GDM1 (cell line): ENCODE data around the gene PPP2R2C.

Experiments used
- DNase-seq: peaks from one replicate; lab custom pipeline; 2025; lab: John Stamatoyannopoulos, UW

PPP2R2C gene

GRCh38 chr4:6447672-6448171, 24.7 kb downstream of the PPP2R2C start:
- DNase-seq: no peak

GRCh38 chr4:6446538-6447451, 25.6 kb downstream of the PPP2R2C start:
- no peak for DNase-seq

DNA sequence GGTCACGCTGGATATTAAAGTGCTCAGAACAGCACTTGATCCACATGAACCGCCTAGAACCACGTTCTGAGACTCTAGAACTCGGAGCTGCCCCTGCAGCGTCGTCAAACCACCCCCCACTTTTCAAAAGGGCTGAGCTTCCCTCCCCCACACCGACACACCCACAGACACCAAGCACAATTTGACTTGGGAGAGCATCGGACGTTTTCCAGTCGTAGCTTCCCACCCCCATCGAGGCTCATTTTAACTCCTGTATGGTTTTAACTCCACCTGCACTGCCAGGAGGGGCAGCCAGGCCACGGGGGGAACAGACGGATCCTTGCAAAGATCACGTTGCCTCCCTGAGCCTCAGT, 26.3 kb downstream of the PPP2R2C start:
- DNase-seq: no peak

- DNase-seq: no peak
Measured at GRCh38 chr4:6445403-6446129, 26.8 kb downstream of the PPP2R2C start.

- DNase-seq: no peak
Measured at GRCh38 chr4:6444582-6444981, 27.8 kb downstream of the PPP2R2C start.

- DNase-seq: no peak
Measured at GRCh38 chr4:6443035-6444023, 29.1 kb downstream of the PPP2R2C start.

- DNase-seq: no peak
Measured at GRCh38 chr4:6442555-6442954, 29.9 kb downstream of the PPP2R2C start.

DNA sequence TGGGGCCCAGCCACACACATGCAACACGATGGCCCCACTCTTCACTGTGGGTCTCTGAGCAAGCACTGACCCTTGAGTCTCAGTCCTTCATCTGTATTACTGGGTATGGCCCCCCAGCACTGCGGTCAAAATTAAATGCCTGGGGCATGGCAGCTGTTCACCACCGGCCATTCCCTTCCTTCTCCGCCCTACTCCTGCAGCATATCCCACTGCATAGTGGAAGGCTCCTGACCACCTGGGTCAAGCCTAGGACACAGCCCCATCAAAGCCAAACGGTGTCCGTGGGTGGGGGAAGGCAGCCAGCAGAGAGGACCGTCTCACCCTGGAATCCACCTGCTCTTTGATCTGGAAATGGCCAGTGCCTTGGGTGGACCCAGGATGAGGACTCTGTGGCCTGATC, 30.7 kb downstream of the PPP2R2C start:
- no peak for DNase-seq

- no peak for DNase-seq
Measured at GRCh38 chr4:6441202-6441582, 31.2 kb downstream of the PPP2R2C start.

GRCh38 chr4:6440506-6441201, 31.8 kb downstream of the PPP2R2C start:
- no peak for DNase-seq

DNA sequence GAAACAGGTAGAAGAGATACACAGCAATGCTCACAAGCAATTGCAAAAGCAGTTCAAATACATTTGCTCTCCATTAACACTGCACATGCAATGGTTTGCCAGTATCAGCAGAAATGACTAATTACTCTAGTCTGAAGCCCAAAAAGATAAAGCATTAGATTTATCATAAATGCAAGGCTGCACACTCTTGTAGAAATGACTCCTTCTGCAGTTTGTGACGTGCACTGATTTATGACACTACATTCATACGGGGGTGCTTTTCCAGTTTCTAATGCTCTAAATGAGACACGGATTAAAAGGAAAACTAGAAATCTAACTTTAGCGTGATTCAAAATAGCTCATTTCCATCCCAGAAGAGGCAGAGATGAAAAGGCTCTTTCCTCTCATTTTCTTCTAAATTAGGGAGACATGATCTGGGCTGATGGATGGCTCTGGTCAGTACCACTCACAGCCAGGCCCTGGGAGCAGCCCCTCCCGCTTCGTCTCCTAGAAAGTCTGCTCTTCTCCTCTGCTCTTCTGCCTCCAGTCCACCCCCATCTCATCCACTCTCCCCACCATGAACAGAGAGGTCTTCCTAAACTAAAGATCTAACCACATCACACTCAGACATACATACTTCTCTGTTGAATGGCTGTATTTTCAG, 33.2 kb downstream of the PPP2R2C start:
- no peak for DNase-seq

DNA sequence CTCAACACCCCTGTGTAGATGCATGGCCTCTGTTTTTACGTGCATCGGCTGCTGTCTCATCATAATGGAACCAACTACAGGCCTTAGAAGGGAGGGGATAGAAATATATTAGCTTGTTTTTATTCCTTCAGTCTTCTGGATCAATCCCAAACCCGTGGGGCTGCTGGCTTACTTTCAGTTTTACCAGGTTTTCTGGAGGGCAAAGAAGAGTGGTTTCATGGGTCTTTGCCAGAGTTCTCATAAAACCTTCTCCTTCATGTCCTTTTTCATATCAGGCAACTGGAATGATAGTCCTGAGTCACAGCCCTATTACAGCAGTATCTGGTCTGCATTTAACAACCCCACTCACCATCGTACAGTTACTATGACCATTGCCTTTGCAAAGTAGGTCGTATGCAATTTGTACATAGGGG, 34.6 kb downstream of the PPP2R2C start:
- no peak for DNase-seq

GRCh38 chr4:6435010-6435409, 37.4 kb downstream of the PPP2R2C start:
- DNase-seq: no peak

- DNase-seq: no peak
Measured at GRCh38 chr4:6430927-6431326, 41.5 kb downstream of the PPP2R2C start.

DNA sequence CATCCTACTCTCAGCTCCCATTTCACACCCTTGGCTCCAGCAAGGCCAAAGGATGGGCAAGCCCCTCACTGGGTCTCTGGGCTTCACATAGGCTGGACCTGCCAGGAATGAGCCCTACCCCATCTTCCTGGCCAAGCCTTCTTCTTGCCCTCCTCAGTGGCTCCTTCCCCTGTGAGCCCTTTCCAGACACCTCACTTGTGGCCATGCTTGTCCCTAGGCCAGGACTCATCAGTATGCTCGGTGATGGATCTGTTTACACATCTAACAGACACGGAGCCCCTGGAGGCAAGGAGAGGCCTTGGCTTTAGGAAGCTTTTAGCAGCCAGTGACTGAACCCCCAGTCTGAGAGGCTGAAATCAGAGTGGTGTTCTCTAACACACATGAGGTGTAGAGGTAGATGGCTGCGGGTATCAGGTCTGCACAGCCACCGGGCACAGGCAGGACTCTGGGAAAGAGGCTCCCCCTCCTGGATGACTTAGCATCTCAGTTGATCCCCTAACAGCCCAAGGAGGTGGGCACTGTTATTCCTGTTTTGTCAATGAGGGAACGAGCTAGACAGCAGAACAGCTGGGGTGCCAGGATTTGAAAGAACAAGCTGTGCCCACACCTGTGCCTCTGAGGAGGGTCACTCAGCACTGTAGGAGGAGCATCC, 44.8 kb downstream of the PPP2R2C start:
- no peak for DNase-seq

GRCh38 chr4:6426571-6427438, 45.6 kb downstream of the PPP2R2C start:
- no peak for DNase-seq

DNA sequence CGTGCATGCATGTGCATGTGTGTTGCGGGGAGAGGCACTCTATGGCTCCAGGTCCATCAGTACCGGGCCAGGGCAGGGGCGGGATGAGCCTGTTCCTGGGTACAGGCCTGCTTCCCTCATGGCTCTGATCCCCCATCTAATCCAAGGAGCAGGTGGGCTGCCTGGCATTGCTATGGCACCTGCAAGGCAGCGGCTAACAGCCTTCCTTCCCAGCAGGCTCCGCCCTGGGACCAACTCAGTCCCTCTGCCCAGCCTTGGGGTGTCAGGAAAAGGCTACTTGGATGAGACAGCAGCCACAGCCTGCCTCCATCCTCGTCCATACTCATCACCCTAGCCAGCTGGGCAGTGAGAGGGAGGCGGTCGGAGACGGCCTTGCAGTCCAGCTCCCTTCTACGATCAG, 46.5 kb downstream of the PPP2R2C start:
- DNase-seq: no peak

DNA sequence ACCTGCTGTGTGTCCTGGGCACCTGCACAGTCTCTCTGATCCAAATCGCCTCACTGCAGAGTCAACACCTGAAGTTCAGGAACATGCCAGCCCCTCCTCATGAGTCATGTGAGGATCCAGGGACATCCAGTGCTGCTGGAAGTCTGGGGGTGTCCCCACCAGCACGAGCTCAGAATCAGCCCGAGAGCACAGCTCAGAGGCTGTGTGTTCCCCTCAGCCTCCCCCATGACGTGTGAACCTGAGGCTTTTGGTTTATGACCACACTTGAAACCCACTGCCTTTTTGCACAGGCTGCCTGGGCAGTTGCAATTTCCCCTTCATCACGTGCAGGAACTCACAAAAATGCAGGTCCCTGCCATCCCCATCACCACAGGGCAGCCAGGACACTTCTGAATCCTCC, 47.1 kb downstream of the PPP2R2C start:
- DNase-seq: no peak

- DNase-seq: no peak
Measured at GRCh38 chr4:6424425-6424824, 48.0 kb downstream of the PPP2R2C start.
